Colon (tissue), 2 donors: Measurements from ENCODE around the gene HTD2.

Source experiments
- FAIRE-seq: peaks from 2 replicates; lab custom pipeline; 2012; peaks lifted over from hg19 to GRCh38; lab: Jason Lieb, UNC
- donor health status: control.
- donor health status: control.

HTD2 gene

GRCh38 chr3:58358808-58359207 lies 52.5 kb downstream of the HTD2 start:
- FAIRE-seq, result no peak

GRCh38 chr3:58359621-58360020 lies 53.3 kb downstream of the HTD2 start:
- no peak for FAIRE-seq

- no peak for FAIRE-seq
Observed at GRCh38 chr3:58361866-58362265, 55.5 kb downstream of the HTD2 start.

- FAIRE-seq, result no peak
Observed at GRCh38 chr3:58366699-58367098, 60.4 kb downstream of the HTD2 start.

- FAIRE-seq, result no peak
Observed at GRCh38 chr3:58369038-58369437, 62.7 kb downstream of the HTD2 start.
